GM18858 (cell line): Measurements from ENCODE around the gene TMEM43.

Experiments
- ATAC-seq: cut with Tn5 transposase; IDR thresholded peaks from one replicate; pipeline ENCODE4 v1.9.1; 2021; ENCODE audit not compliant: unreplicated experiment

Gene TMEM43

DNA sequence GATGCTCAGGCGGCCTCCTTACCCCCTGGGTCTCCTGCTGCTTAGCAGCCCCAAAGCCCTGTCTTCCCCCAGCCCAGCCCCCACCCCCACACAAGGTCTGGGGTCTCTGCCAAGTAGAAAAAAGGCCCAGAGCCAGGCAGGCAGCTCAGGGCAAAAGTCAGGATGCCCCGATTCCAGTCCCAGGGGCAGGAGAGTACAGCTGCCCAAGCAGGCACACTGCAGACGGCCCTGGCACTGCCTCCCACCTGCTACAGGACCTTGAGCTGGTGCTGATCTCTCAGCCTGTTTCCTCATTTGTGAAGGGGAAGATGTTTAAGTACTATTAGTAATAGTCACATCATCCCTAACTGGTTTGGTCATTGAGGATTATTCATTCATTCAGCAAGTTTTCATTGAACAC is 12.6 kb downstream of the TMEM43 start:
- no peak for ATAC-seq

DNA sequence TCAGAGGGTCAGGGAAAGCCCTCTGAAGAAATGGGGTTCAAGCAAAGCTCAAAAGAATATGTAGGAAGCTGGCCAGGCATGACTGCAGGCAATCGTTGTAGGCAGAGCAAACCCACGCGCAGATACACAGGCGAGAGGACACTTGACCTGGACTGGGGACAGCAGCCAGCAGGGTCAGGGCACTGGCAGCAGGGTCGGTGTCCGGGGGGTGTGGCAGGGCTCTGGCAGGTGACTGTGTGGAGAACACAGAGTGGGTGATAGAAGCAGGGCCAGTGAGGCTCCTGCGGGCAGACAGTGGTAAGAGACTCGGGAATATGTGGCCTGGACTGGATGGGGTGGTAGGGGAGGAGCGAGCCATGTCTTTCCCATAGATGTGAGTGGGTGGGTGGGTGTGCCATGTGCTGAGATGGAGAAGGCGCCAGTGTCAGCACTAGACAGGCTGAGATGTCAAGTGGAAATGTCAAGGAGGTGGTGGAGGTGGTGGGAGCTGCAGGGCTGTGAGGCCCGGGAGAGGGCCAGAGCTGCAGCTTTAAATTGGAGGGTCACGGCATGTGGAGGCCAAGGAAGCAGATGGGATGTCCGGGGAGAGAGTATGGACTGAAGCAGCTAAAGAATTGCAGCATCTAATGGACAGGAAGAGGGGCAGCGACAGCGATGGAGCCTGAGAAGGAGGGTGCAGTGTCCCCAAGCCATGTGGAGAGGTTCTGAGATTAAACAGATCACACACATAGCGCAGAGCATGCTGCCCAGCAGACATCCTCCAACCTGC is 13.4 kb downstream of the TMEM43 start:
- ATAC-seq, result no peak

DNA sequence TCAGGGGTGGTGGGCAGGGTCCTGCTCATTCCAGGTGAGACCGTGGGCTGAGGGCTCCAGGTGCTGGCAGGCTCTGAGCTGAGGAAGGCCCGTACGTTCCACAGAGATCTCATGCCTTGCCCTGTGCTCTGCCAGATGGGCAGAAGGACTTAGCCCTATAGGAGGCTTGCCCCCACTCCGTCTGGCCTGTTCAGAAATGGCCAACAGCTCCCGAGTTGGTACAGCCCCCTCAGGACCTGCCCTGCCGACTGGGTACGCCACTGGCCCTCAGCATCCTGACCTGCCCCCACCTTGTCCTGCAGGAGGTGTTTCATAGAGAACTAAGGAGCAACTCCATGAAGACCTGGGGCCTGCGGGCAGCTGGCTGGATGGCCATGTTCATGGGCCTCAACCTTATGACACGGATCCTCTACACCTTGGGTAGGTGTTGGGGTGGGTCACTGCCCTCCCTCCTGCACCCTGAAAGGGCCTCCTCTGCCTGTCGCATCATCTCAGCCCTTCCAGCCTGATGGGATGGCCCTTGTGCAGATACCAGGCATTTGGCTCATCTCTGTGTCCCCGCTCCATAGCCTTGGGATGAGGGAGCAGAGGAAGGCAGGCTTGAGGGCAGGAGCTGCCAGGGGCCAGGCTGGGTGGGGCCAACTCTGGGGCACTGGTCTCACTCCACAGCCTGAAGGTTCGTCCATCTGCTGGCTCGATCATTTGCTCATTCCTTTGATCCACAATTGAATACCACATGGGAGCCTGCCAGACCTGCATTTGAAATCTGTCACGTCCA is 14.2 kb downstream of the TMEM43 start:
- no peak for ATAC-seq

DNA sequence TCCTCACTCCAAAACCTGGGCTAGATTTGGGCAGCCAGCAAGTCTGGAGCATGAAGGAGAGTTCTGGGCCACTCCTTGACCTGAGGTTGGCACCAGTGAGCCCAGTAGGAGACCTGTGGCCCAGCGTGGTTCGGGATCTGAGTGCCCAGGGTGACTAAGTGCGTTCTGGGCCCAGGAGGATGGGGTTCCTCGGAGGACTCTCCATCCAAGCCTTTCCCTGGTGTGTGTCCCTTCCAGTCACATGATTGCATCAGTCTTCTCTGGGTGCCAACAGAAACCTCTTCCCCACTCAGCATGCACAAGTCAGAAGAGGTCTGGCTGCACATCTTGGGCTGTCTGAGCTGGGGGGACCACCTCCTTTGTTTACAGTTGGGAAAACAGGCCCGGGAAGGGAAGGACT is 14.9 kb downstream of the TMEM43 start:
- ATAC-seq, result no peak

DNA sequence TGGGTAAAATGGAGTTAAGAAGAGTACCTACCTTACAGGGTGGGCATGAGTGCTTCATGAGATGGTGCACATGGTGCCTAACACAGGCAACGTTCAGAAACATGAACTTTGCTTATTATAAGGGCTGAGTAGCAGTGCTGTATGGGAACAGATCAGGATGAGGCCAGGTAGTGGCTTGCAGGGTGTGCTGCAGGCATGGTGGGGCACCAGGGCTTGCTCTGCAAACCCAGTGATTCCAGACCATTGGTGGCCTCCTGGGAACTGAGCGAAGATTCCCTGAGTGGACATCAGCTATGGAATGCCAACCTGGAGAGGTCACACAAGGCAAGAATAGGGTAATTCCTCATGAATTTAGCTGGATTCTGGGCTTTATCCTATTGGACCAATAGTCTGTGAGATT is 15.8 kb downstream of the TMEM43 start:
- ATAC-seq, result no peak

DNA sequence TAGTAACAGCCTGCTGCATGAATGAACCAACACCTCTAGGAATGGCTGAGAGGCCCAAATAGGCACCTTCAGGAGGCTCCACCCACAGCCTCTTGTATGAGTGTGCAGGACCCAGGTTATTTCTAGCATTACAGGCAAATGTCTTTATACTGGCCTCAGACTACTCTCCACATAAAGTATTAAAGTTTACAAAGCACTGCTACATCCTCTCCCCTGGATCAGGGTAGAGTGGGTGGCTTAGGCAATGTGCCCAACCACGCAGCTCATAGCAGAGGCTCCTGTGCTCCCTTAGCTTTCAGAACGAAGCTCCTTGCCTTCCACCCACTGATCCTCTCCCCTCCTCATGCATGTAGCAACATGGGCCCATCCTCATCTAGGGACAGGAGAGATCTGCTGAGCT is 16.3 kb downstream of the TMEM43 start:
- ATAC-seq, result no peak

DNA sequence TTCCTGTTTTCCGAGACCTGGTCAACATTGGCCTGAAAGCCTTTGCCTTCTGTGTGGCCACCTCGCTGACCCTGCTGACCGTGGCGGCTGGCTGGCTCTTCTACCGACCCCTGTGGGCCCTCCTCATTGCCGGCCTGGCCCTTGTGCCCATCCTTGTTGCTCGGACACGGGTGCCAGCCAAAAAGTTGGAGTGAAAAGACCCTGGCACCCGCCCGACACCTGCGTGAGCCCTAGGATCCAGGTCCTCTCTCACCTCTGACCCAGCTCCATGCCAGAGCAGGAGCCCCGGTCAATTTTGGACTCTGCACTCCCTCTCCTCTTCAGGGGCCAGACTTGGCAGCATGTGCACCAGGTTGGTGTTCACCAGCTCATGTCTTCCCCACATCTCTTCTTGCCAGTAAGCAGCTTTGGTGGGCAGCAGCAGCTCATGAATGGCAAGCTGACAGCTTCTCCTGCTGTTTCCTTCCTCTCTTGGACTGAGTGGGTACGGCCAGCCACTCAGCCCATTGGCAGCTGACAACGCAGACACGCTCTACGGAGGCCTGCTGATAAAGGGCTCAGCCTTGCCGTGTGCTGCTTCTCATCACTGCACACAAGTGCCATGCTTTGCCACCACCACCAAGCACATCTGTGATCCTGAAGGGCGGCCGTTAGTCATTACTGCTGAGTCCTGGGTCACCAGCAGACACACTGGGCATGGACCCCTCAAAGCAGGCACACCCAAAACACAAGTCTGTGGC is 16.9 kb downstream of the TMEM43 start:
- no peak for ATAC-seq

DNA sequence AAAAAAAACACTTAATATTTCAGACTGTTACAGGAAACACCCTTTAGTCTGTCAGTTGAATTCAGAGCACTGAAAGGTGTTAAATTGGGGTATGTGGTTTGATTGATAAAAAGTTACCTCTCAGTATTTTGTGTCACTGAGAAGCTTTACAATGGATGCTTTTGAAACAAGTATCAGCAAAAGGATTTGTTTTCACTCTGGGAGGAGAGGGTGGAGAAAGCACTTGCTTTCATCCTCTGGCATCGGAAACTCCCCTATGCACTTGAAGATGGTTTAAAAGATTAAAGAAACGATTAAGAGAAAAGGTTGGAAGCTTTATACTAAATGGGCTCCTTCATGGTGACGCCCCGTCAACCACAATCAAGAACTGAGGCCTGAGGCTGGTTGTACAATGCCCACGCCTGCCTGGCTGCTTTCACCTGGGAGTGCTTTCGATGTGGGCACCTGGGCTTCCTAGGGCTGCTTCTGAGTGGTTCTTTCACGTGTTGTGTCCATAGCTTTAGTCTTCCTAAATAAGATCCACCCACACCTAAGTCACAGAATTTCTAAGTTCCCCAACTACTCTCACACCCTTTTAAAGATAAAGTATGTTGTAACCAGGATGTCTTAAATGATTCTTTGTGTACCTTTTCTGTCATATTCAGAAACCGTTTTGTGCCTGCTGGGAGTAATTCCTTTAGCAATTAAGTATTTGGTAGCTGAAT is 17.9 kb downstream of the TMEM43 start:
- no peak for ATAC-seq

DNA sequence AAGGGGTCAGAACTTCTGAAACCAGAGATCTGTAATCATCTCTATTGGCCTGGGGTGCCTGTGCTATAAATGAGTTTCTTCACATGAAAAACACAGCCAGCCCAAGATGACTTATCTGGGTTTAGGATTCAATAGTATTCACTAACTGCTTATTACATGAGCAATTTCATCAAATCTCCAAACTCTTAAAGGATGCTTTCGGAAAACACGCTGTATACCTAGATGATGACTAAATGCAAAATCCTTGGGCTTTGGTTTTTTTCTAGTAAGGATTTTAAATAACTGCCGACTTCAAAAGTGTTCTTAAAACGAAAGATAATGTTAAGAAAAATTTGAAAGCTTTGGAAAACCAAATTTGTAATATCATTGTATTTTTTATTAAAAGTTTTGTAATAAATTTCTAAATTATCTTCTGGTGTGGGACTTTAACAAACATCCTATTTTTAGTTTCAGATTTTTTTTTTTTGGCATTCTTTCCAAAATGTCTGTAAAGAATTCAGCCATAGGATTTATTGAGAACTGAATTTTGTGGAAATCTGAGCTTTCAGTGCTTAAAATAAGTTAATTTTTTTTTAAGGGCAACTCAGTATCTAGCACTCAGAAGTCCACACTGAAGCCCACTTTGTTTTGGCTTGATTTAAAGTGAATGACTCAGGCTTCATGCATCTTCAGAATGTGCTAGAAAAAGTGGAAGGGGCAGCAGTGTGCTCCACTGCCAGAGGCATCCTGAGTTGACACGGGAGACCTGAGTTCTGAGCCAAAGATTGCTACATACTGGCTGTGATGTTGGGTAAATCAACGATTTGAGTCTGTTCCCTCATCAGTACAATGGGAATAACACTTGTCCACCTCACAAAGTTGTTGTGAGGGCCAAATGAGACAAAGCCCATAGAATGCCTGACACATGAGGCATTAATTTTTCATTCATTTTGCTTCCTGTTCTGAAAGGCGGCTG is 18.7 kb downstream of the TMEM43 start:
- no peak for ATAC-seq

DNA sequence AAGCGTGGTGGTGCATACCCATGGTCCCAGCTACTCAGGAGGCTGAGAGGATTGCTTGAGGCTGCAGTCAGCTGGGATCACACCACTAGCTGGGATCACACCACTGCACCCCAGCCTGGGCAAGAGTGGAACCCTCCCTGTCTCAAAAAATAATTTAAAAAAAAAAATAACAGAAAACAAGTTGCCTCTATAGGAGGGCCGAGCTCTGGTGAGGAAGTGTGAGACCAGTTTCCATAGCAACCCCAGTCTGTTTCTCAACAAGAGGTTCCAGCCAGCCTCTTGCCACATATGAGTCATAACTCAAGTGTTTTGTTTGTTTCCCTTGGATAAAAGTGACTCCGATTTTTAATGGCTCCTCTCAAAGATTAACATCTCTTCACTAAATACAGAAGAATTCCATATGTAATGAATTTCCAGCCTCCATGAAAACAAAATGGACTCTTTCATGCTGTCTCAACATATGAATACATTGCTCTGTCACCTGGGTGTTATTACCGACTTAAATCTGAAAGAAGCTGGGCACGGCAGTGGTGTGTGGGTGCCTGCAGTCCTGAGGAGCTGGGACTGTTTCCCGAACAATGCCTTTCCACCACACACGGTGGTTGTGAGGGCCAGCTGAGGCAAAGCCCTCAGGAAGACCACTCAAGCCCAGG is 19.7 kb downstream of the TMEM43 start:
- ATAC-seq, result peak; percentile 92

DNA sequence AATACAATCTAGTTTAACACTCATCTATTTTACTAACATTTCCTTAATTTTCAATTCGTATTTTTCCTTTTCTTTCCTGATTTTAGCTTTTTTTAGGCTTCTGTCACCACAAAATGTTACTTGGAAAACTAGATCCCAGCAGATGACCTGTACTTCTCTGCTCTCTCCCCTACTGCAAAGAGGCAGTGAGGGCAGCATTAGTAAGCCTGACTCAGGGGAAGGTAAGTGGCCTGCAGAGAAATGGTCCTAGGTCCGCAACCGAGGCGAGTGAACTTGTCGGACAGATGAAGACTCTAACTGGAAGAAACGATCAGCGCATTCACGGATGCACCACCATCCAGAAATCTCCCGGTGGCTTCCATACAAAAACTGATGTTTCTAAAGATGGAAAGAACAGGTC is 20.4 kb downstream of the TMEM43 start:
- no peak for ATAC-seq

DNA sequence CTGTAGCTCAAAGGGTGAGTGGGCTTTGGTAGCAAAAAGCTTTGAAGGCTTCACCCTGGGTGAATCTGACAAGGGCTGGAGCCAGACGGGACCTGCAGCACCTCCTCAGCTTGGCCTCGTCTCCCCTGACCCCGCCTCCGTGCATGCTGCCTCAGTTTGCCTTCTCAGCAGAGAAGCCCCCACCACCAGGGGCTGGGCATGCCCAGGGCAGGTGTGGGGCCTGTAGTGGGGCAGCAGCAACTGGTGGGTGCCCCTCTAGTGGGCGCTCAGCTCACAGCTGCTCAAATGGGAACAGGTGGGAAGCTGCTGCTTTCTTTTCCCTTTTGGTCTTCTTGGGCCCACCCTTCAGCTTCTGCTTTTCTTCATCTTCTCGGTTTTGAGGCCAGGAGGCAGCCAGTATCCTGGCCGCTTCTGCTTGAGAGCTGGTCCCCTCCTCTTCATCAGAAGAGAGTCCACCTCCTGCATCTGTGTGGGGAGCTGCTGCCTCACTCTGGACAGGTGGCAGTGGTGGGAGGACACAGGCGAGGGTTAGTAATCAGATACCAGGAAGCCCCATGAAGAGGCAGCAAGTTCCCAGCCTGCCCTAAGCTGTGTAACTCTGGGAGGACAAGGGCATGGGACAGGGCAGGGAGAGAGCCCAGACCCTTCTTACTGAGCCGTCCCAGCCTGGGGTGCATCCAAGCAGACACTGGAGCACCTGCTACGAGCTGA is 21.0 kb downstream of the TMEM43 start:
- ATAC-seq, result no peak

DNA sequence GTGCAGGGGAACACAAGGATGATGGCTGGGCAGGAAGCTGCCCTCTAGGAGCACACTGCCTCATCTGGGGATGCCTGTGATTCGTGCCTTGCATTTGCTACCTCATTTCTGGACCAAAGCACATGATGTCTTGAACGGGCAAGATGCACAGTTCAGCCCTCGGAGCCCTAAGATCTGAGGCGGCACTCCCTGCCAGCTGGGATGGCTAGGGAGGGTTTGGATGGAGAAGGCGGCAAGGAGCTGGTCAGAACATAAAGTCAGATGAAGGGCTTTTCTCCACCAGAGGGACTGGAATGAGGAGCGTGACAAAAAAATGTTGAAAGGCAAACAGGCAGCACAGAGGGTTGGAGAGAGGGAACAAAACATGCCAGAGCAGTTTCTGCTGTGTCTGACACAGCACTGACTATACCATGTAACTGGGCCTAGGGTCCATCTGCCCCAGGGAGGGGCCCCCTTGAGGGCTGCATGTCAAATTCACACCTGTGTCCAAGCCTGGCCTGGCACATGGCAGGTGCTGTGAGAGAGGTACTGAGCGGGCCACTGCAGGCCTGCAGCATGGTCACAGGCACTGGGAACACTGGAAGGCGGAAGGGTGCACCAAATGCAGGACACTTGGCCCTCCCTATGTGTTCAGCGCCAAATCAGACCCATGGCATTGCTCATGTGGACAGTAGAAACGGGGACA is 21.7 kb downstream of the TMEM43 start:
- no peak for ATAC-seq

DNA sequence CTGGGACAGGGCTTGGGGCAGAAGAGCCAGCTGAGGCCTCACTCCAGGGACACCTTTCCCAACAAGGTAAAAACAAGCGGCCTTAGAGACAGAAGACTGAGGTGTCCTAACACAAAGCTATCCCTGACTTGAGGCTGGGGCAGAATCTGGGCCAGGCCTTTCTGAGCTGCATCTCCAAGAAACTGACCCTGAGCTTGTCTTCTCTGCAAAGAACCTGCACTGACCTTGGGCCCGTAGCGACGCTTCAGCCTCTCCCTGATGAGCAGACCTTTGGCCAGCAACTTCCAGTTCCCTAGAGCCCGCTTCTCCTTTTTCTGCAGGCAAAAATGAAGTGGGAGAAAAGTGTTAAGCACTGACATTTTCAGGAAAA is 22.2 kb downstream of the TMEM43 start:
- ATAC-seq, result no peak

DNA sequence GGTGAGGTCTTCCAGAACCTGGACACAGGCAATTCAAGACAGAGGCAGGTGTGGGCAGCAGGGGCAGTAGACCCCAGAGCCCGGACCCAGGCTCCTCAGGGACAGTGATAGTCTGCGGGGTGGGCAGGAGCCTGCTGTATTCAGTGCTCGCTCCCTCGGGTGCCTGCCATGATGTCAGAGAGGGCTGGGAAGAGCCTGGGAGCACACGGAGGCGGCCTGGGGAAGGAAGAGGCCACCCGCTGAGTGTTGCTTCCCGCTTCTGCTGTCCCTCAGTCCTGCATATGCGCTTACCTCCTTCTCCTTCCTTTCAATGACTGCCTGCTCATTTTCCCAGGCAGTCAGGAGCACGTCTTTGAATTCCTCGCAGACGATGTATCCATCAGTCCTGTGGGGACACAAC is 22.8 kb downstream of the TMEM43 start:
- no peak for ATAC-seq

DNA sequence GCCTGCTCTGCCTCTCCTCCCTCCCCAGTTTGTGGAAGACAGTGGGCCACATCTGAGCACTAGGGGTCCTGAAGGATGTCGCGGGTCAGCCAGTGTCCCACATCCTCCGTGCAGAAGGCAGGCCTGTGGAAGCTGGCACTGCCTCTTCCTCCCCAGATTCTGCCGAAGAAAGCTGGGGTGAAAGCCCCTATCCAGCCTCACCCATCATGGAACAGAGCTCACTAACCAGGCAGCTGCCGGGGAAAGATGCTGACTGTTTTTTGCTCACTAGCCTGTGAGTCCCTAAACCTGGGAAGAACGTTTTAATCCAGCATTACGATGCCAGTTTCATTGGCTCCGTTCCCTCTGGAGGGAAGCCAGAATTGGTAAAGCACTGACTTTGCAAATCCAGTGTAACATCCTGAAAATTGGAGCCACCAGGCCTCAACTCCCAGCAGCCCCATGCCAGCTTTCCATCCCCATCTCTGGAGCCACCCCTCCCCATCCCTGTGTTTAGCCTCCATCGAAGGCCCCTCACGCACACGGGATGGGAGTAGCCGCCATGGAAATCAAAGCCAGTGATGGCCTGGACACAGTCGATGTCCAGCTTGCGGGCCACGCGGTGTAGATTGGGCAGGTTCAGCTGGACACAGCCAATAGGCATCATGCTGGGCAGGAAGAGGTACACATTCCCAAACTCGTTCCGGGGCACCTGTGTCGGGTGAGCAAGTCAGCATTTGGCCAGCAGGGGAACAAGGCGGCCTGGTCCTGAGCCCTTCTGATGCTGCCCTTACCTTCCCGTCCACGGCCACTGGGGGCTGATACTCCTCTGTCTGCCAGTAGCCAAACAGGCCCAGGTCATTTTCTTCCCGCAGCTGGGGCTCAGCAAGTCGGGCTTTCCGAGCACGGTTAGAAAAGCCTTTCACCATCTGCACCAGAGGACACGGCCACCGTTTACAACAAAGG is 23.5 kb downstream of the TMEM43 start:
- ATAC-seq, result no peak

DNA sequence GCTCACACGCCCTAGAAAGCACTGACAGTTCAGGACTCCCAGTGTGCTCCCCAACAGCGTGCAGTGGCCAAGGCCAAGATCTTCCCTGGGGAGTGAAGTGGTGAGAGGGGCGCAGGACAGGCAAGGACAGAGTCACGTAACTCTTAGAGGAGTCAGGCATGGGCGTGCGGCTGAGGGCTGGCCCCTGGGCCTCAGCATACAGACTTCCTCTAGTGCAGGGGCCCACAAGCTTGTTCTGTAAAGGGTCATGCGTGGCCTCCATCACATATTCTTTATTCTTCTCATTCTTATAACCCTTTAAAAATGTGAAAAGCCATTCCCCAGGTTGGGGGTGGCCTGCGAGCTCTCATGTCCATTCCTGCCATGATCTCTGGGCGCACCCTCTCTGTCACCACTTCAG is 25.2 kb downstream of the TMEM43 start:
- no peak for ATAC-seq
